ENCODE results near the gene ADSL. TPM values are rescaled to one million over a fixed set of nuclear protein-coding genes. Genes with fewer than 3 reads are reported as not detected.

The ADSL gene
- total and polyA plus RNA-seq, 9 of the 15 experiments (the other 6 are each of a cell fraction or from before 2014, with no cell fraction given), result 112 to 322 (median 146) TPM

DNA sequence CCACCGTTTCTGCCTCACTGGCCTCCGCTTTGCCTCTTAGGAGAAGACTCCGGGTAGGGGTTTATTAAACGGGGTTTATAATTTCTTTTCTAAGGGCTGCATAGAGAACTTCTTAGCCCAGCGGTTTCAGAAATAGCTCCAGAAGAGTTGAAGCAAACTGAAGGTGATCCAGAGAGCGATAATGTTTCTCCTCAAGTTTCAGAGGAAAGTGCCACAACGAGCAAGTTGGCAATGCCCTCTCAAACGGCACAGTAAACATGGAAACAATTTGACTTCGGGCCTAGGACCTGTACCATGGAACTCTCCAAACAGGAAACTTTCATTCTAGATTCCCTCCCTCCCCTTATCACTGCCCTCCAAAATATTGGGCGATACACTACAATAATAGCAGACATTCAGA lies 1.0 kb downstream of the ADSL start:
- H3K9me1 ChIP-seq (ENCODE audit: control insufficient read depth, insufficient read depth, low read length), result no peaks in the 10 kb centered on the region
- H3K79me2 ChIP-seq (ENCODE audit: control insufficient read depth, insufficient read depth, low read length), result peaks cover 41% of the 10 kb centered on the region
- 2% methylated on average over 10 of the region's 10 CpGs for WGBS (ENCODE audit: insufficient coverage, low coverage, missing lambda C conversion rate)
- in situ Hi-C loops (cut with MboI) (no loop called here), intact Hi-C loops (cut with micrococcal nuclease) (loop anchor here (5.0 to 10.0 kb wide), 3 partner anchors 170 to 802 kb away; partner anchors contain the start of gene TNRC6B)
- BruUV-seq (replicated peaks), result TSS peak; percentile 63
- H4K20me1 ChIP-seq (replicated peaks; ENCODE audit: control insufficient read depth, insufficient read depth, low read length), result no peaks in the 10 kb centered on the region
- DNase-seq (ENCODE audit: extremely low read depth in 1 of 4, low spot score in 3 of 4) (no peak), ATAC-seq (no peak), FAIRE-seq (no peak)
- no peaks in the 10 kb centered on the region for H3K9me3 ChIP-seq (replicated peaks; ENCODE audit: control insufficient read depth, insufficient read depth, low read depth, low read length)
- CTCF ChIA-PET (ENCODE audit: low intra/inter-chr PET ratio), result interaction anchor here (0.6 to 1.2 kb wide), 4 partner anchors 26 to 812 kb away, joined by 3 to 5 read pairs (median 3); no protein-coding TSS in a partner anchor
- H3K4me2 ChIP-seq (ENCODE audit: insufficient read depth, low read length), result peak overlapping the region; percentile 86
- H3K27ac ChIP-seq (ENCODE audit: extremely low read depth, low read depth, low read length), result peak overlapping the region; percentile 76
- POLR2A ChIA-PET, result interaction anchor here (0.7 to 1.6 kb wide), 3 partner anchors 16 to 303 kb away, joined by 3 to 5 read pairs (median 3); no protein-coding TSS in a partner anchor
- peaks cover 42% of the 10 kb centered on the region for H3K36me3 ChIP-seq (ENCODE audit: control insufficient read depth, insufficient read depth, low read length)
- peak overlapping the region; percentile 89; the same call in 1 of the 2 replicates for H2AFZ ChIP-seq (ENCODE audit: low read depth, low read length)
- H3K4me3 ChIP-seq, result peak overlapping the region; percentile 73
- H3K4me1 ChIP-seq (replicated peaks in 1 of 2; ENCODE audit: control insufficient read depth in 2 of 2, insufficient read depth in 2 of 2, low read length in 2 of 2), result peaks cover 5 to 7% of the 10 kb centered on the region in 2 experiments
- TF ChIP-seq, protein P1, sequence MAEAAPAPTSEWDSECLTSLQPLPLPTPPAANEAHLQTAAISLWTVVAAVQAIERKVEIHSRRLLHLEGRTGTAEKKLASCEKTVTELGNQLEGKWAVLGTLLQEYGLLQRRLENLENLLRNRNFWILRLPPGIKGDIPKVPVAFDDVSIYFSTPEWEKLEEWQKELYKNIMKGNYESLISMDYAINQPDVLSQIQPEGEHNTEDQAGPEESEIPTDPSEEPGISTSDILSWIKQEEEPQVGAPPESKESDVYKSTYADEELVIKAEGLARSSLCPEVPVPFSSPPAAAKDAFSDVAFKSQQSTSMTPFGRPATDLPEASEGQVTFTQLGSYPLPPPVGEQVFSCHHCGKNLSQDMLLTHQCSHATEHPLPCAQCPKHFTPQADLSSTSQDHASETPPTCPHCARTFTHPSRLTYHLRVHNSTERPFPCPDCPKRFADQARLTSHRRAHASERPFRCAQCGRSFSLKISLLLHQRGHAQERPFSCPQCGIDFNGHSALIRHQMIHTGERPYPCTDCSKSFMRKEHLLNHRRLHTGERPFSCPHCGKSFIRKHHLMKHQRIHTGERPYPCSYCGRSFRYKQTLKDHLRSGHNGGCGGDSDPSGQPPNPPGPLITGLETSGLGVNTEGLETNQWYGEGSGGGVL (CRISPR knock-in tag; IDR thresholded peaks at IDR 0.05), result no peak
- TF ChIP-seq SP1 (CRISPR knock-in tag; IDR thresholded peaks at IDR 0.05), result 0 out of 2 replicates have a peak, but pooled peaks have one; percentile 19
- no peaks in the 10 kb centered on the region for H3K27me3 ChIP-seq (ENCODE audit: control insufficient read depth in 2 of 2, insufficient read depth in 2 of 2, low read length in 2 of 2)
- H3K9ac ChIP-seq (ENCODE audit: insufficient read depth in 1 of 2, low read depth in 2 of 2, low read length in 2 of 2), result peak overlapping the region; percentile 73 to 94; a peak in 3 of 4 replicates

All from K562 (cell line).